BLaER1 treated with 17β-estradiol and CSF1 and Interleukin-3, amounts not matched to agents 10 nM and 100 nM (cell line): Measurements from ENCODE around the gene RAP2A.

Experiments
- H3K27ac ChIP-seq, 11 experiments: shearing (Covaris generic); formaldehyde crosslinking; 2 replicates each; pipeline ENCODE4 v1.8.1; 2022
- H3K27me3 ChIP-seq, 11 experiments: shearing (Covaris generic); formaldehyde crosslinking; 2 replicates each; pipeline ENCODE4 v1.8.1; 2022
- H3K36me3 ChIP-seq, 11 experiments: shearing (Covaris generic); formaldehyde crosslinking; 2 replicates each; pipeline ENCODE4 v1.8.1; 2022
- H3K4me1 ChIP-seq, 10 experiments: shearing (Covaris generic); formaldehyde crosslinking; 2 replicates each; pipeline ENCODE4 v1.8.1; 2022
- H3K4me2 ChIP-seq, 11 experiments: shearing (Covaris generic); formaldehyde crosslinking; 2 replicates each; pipeline ENCODE4 v1.8.1; 2022
- H3K4me3 ChIP-seq, 10 experiments: shearing (Covaris generic); formaldehyde crosslinking; 2 replicates each; pipeline ENCODE4 v1.8.1; 2022
- H3K9ac ChIP-seq, 11 experiments: shearing (Covaris generic); formaldehyde crosslinking; 2 replicates each; pipeline ENCODE4 v1.8.1; 2022
- H3K9me3 ChIP-seq, 11 experiments: shearing (Covaris generic); formaldehyde crosslinking; replicated peaks in 1 of 11; 2 replicates each; pipeline ENCODE4 v1.8.1; 2022
- H4K20me1 ChIP-seq, 11 experiments: shearing (Covaris generic); formaldehyde crosslinking; 2 replicates each; pipeline ENCODE4 v1.8.1; 2022
- Cebpa-rat ChIP-seq, 11 experiments: shearing (Covaris generic); IDR thresholded peaks; 2 replicates each; pipeline ENCODE4 v1.8.1; 2022

RAP2A gene

GRCh38 chr13:97468331-97468730 is 34.4 kb downstream of the RAP2A start:
- Histone ChIP-seq H3K9ac (no peak overlapping the region), H3K27me3 (no peaks in the 10 kb centered on the region), H3K4me2 (no peak overlapping the region), H4K20me1 (peaks cover 0 to 36% (median 0%) of the 10 kb centered on the region in 11 experiments; a peak in 3 of 22 replicates), H3K4me1 (peaks cover 0 to 10% (median 7%) of the 10 kb centered on the region in 10 experiments; a peak in 12 of 20 replicates), H3K36me3 (peaks cover 18 to 75% (median 32%) of the 10 kb centered on the region in 11 experiments), H3K9me3 (no peaks in the 10 kb centered on the region), H3K4me3 (no peak overlapping the region), H3K27ac (no peak overlapping the region)
- no peak for TF ChIP-seq Cebpa-rat (IDR thresholded peaks at IDR 0.05)

- peaks cover 0 to 41% (median 9%) of the 10 kb centered on the region in 11 experiments; a peak in 14 of 22 replicates for H3K36me3 ChIP-seq
- 0 out of 22 replicates have a peak overlapping the region, but pooled peaks of 1 of the 11 experiments have one; percentile 14 for H3K27ac ChIP-seq
- no peaks in the 10 kb centered on the region for H3K27me3 ChIP-seq
- H3K9ac ChIP-seq = no peak overlapping the region
- no peak overlapping the region for H3K4me3 ChIP-seq
- peaks cover 0 to 4% (median 0%) of the 10 kb centered on the region in 11 experiments; a peak in 3 of 22 replicates for H4K20me1 ChIP-seq
- no peak for TF ChIP-seq Cebpa-rat (IDR thresholded peaks at IDR 0.05)
- H3K4me2 ChIP-seq = no peak overlapping the region; a peak in 1 of 22 replicates
- H3K4me1 ChIP-seq = peaks cover 0 to 12% (median 7%) of the 10 kb centered on the region in 10 experiments; a peak in 12 of 20 replicates
- H3K9me3 ChIP-seq = peaks cover 0 to 3% (median 0%) of the 10 kb centered on the region in 11 experiments; a peak in 1 of 22 replicates
These were observed 37.7 kb downstream of the RAP2A start for GRCh38 chr13:97471711-97472110.

- H4K20me1 ChIP-seq = no peaks in the 10 kb centered on the region
- no peak overlapping the region for H3K9ac ChIP-seq
- H3K27ac ChIP-seq = no peak overlapping the region
- peaks cover 0 to 3% (median 0%) of the 10 kb centered on the region in 11 experiments; a peak in 1 of 22 replicates for H3K9me3 ChIP-seq
- H3K4me3 ChIP-seq = no peak overlapping the region
- no peaks in the 10 kb centered on the region for H3K27me3 ChIP-seq
- H3K36me3 ChIP-seq = peaks cover 0 to 15% (median 0%) of the 10 kb centered on the region in 11 experiments; a peak in 3 of 22 replicates
- no peak overlapping the region for H3K4me2 ChIP-seq
- peaks cover 0 to 12% (median 7%) of the 10 kb centered on the region in 10 experiments; a peak in 12 of 20 replicates for H3K4me1 ChIP-seq
- TF ChIP-seq Cebpa-rat (IDR thresholded peaks at IDR 0.05) = no peak
These were observed 40.5 kb downstream of the RAP2A start for GRCh38 chr13:97474349-97474980.

- no peak overlapping the region for H3K9ac ChIP-seq
- no peak overlapping the region for H3K4me3 ChIP-seq
- H3K9me3 ChIP-seq = peaks cover 0 to 3% (median 0%) of the 10 kb centered on the region in 11 experiments; a peak in 1 of 22 replicates
- no peak overlapping the region for H3K4me2 ChIP-seq
- H3K27me3 ChIP-seq = no peaks in the 10 kb centered on the region
- no peak for TF ChIP-seq Cebpa-rat (IDR thresholded peaks at IDR 0.05)
- H4K20me1 ChIP-seq = no peaks in the 10 kb centered on the region
- no peak overlapping the region for H3K27ac ChIP-seq
- H3K4me1 ChIP-seq = peaks cover 0 to 12% (median 7%) of the 10 kb centered on the region in 10 experiments; a peak in 12 of 20 replicates
- peaks cover 0 to 10% (median 0%) of the 10 kb centered on the region in 11 experiments; a peak in 2 of 22 replicates for H3K36me3 ChIP-seq
These were observed 41.0 kb downstream of the RAP2A start for GRCh38 chr13:97475011-97475410.

- Histone ChIP-seq H3K4me3 (no peak overlapping the region), H3K4me1 (peaks cover 0 to 6% (median 2%) of the 10 kb centered on the region in 10 experiments; a peak in 10 of 20 replicates), H3K27ac (no peak overlapping the region), H3K9me3 (peaks cover 0 to 3% (median 0%) of the 10 kb centered on the region in 11 experiments; a peak in 1 of 22 replicates), H4K20me1 (no peaks in the 10 kb centered on the region), H3K36me3 (no peaks in the 10 kb centered on the region), H3K4me2 (no peak overlapping the region), H3K27me3 (no peaks in the 10 kb centered on the region), H3K9ac (no peak overlapping the region)
- no peak for TF ChIP-seq Cebpa-rat (IDR thresholded peaks at IDR 0.05)
These were observed 43.9 kb downstream of the RAP2A start for GRCh38 chr13:97477844-97478243.

GRCh38 chr13:97478247-97478646 is 44.3 kb downstream of the RAP2A start:
- no peak overlapping the region for H3K9ac ChIP-seq
- H3K36me3 ChIP-seq = no peaks in the 10 kb centered on the region
- no peak for TF ChIP-seq Cebpa-rat (IDR thresholded peaks at IDR 0.05)
- H3K27ac ChIP-seq = no peak overlapping the region
- H3K4me1 ChIP-seq = peaks cover 0 to 2% (median 0%) of the 10 kb centered on the region in 10 experiments; a peak in 4 of 20 replicates
- H4K20me1 ChIP-seq = no peaks in the 10 kb centered on the region
- peaks cover 0 to 3% (median 0%) of the 10 kb centered on the region in 11 experiments; a peak in 1 of 22 replicates for H3K9me3 ChIP-seq
- H3K27me3 ChIP-seq = no peaks in the 10 kb centered on the region
- H3K4me3 ChIP-seq = no peak overlapping the region
- no peak overlapping the region for H3K4me2 ChIP-seq

GRCh38 chr13:97483465-97483864 is 49.5 kb downstream of the RAP2A start:
- Histone ChIP-seq H3K27me3 (no peaks in the 10 kb centered on the region), H3K4me1 (no peaks in the 10 kb centered on the region), H4K20me1 (no peaks in the 10 kb centered on the region), H3K27ac (no peak overlapping the region), H3K4me2 (no peak overlapping the region), H3K9ac (no peak overlapping the region), H3K4me3 (no peak overlapping the region), H3K36me3 (no peaks in the 10 kb centered on the region), H3K9me3 (no peaks in the 10 kb centered on the region)
- TF ChIP-seq Cebpa-rat (IDR thresholded peaks at IDR 0.05) = no peak

- H3K4me2 ChIP-seq = no peak overlapping the region
- H3K9ac ChIP-seq = no peak overlapping the region
- H3K4me3 ChIP-seq = no peak overlapping the region
- H3K4me1 ChIP-seq = no peaks in the 10 kb centered on the region
- no peaks in the 10 kb centered on the region for H3K9me3 ChIP-seq
- no peaks in the 10 kb centered on the region for H3K36me3 ChIP-seq
- TF ChIP-seq Cebpa-rat (IDR thresholded peaks at IDR 0.05) = no peak
- H3K27ac ChIP-seq = no peak overlapping the region
- H4K20me1 ChIP-seq = no peaks in the 10 kb centered on the region
- no peaks in the 10 kb centered on the region for H3K27me3 ChIP-seq
These were observed 50.3 kb downstream of the RAP2A start for GRCh38 chr13:97484301-97484700.

GRCh38 chr13:97485320-97485719 is 51.4 kb downstream of the RAP2A start:
- Histone ChIP-seq H3K9ac (no peak overlapping the region), H3K4me1 (no peaks in the 10 kb centered on the region), H3K4me2 (no peak overlapping the region), H3K27ac (no peak overlapping the region), H4K20me1 (no peaks in the 10 kb centered on the region), H3K27me3 (no peaks in the 10 kb centered on the region), H3K36me3 (no peaks in the 10 kb centered on the region), H3K9me3 (peaks cover 0 to under 1% (median 0%) of the 10 kb centered on the region in 11 experiments; a peak in 3 of 22 replicates), H3K4me3 (no peak overlapping the region)
- TF ChIP-seq Cebpa-rat (IDR thresholded peaks at IDR 0.05) = no peak
